Dendritic cell treated with granulocyte-macrophage colony-stimulating factor and Interleukin-4, amounts not matched to agents 40 ng/mL and 50 ng/mL, for 4 days (primary cell): ENCODE data around the gene PANK1.
"Not testable (repeated sequence)": the region's sequence is repeated elsewhere in the genome, so short reads cannot be mapped to it uniquely, and the experiment has no call there.

Source experiments
- H3K27ac Mint-ChIP-seq: one replicate; pipeline ENCODE4 v1.8.0; 2022; ENCODE audit warnings: mild to moderate bottlenecking, mixed read lengths
- H3K27me3 Mint-ChIP-seq: one replicate; pipeline ENCODE4 v1.8.0; 2022; ENCODE audit warnings: mild to moderate bottlenecking, mixed read lengths
- H3K36me3 Mint-ChIP-seq: one replicate; pipeline ENCODE4 v1.8.0; 2022; ENCODE audit warnings: low read depth, mixed read lengths
- H3K4me1 Mint-ChIP-seq: one replicate; pipeline ENCODE4 v1.8.0; 2022; ENCODE audit warnings: low read depth, mixed read lengths
- H3K4me3 Mint-ChIP-seq: one replicate; pipeline ENCODE4 v1.8.0; 2022; ENCODE audit warnings: mild to moderate bottlenecking, moderate library complexity, mixed read lengths
- H3K9me3 Mint-ChIP-seq: one replicate; pipeline ENCODE4 v1.8.0; 2022; ENCODE audit warnings: mixed read lengths
- intact Hi-C: fragments of 100-400 bp; cut with micrococcal nuclease; formaldehyde crosslinking; loops from one replicate; pipeline ENCODE4 v1.15.0; 2022

Gene PANK1

GRCh38 chr10:89563861-89564478 is 81.1 kb downstream of the PANK1 start:
- peaks cover 13% of the 10 kb centered on the region for H3K27me3 Mint-ChIP-seq
- H3K27ac Mint-ChIP-seq = no peak overlapping the region
- no peaks in the 10 kb centered on the region for H3K9me3 Mint-ChIP-seq
- no peaks in the 10 kb centered on the region for H3K4me1 Mint-ChIP-seq
- intact Hi-C loops = loop anchor here (1.0 to 2.0 kb wide), 3 partner anchors 97 to 347 kb away; no protein-coding TSS in a partner anchor
- no peak overlapping the region for H3K4me3 Mint-ChIP-seq
- H3K36me3 Mint-ChIP-seq = no peaks in the 10 kb centered on the region

GRCh38 chr10:89563311-89563710 is 81.7 kb downstream of the PANK1 start:
- H3K27ac Mint-ChIP-seq = no peak overlapping the region

GRCh38 chr10:89556600-89556999 is 88.4 kb downstream of the PANK1 start:
- no peaks in the 10 kb centered on the region for H3K4me1 Mint-ChIP-seq
- H3K27me3 Mint-ChIP-seq = peaks cover 6% of the 10 kb centered on the region
- intact Hi-C loops = no loop called here
- H3K4me3 Mint-ChIP-seq = no peak overlapping the region
- no peaks in the 10 kb centered on the region for H3K9me3 Mint-ChIP-seq
- H3K27ac Mint-ChIP-seq = no peak overlapping the region
- no peaks in the 10 kb centered on the region for H3K36me3 Mint-ChIP-seq

More at GRCh38 chr10:89563311-89563710, 81.7 kb downstream of the PANK1 start:
- H3K9me3 Mint-ChIP-seq = no peaks in the 10 kb centered on the region
- H3K36me3 Mint-ChIP-seq = no peaks in the 10 kb centered on the region
- peaks cover 13% of the 10 kb centered on the region for H3K27me3 Mint-ChIP-seq
- H3K4me3 Mint-ChIP-seq = no peak overlapping the region
- H3K4me1 Mint-ChIP-seq = no peaks in the 10 kb centered on the region
- intact Hi-C loops = loop anchor here (2.0 kb wide), 1 partner anchor 97 kb away; no protein-coding TSS in a partner anchor

- Mint-ChIP-seq H3K4me1 (no peaks in the 10 kb centered on the region), H3K27ac (no peak overlapping the region), H3K36me3 (no peaks in the 10 kb centered on the region), H3K4me3 (no peak overlapping the region), H3K27me3 (peaks cover 4% of the 10 kb centered on the region), H3K9me3 (no peaks in the 10 kb centered on the region)
- intact Hi-C loops = no loop called here
Observed at GRCh38 chr10:89555688-89556445, 89.2 kb downstream of the PANK1 start.

- H3K27ac Mint-ChIP-seq = no peak overlapping the region
- peaks cover 4% of the 10 kb centered on the region for H3K27me3 Mint-ChIP-seq
- no peaks in the 10 kb centered on the region for H3K4me1 Mint-ChIP-seq
- H3K4me3 Mint-ChIP-seq = no peak overlapping the region
- no peaks in the 10 kb centered on the region for H3K9me3 Mint-ChIP-seq
- no peaks in the 10 kb centered on the region for H3K36me3 Mint-ChIP-seq
- intact Hi-C loops = no loop called here
Observed at GRCh38 chr10:89554433-89554832, 90.6 kb downstream of the PANK1 start.

GRCh38 chr10:89553064-89553734 is 91.8 kb downstream of the PANK1 start:
- Mint-ChIP-seq H3K4me1 (peaks cover 9% of the 10 kb centered on the region), H3K27me3 (peaks cover 2% of the 10 kb centered on the region), H3K4me3 (no peak overlapping the region), H3K36me3 (no peaks in the 10 kb centered on the region), H3K27ac (no peak overlapping the region), H3K9me3 (no peaks in the 10 kb centered on the region)
- intact Hi-C loops = no loop called here

GRCh38 chr10:89552213-89552612 is 92.8 kb downstream of the PANK1 start:
- Mint-ChIP-seq H3K36me3 (no peaks in the 10 kb centered on the region), H3K27ac (no peak overlapping the region), H3K27me3 (peaks cover 1% of the 10 kb centered on the region), H3K9me3 (no peaks in the 10 kb centered on the region), H3K4me3 (no peak overlapping the region), H3K4me1 (peaks cover 9% of the 10 kb centered on the region)
- intact Hi-C loops = no loop called here

- Mint-ChIP-seq H3K9me3 (no peaks in the 10 kb centered on the region), H3K4me1 (peaks cover 9% of the 10 kb centered on the region), H3K27me3 (no peaks in the 10 kb centered on the region), H3K36me3 (no peaks in the 10 kb centered on the region), H3K4me3 (no peak overlapping the region), H3K27ac (no peak overlapping the region)
- intact Hi-C loops = no loop called here
Observed at GRCh38 chr10:89550509-89550908, 94.5 kb downstream of the PANK1 start.

- H3K4me3 Mint-ChIP-seq = no peak overlapping the region
- no peaks in the 10 kb centered on the region for H3K9me3 Mint-ChIP-seq
- H3K27ac Mint-ChIP-seq = no peak overlapping the region
- peaks cover 9% of the 10 kb centered on the region for H3K4me1 Mint-ChIP-seq
- no peaks in the 10 kb centered on the region for H3K36me3 Mint-ChIP-seq
- intact Hi-C loops = no loop called here
- no peaks in the 10 kb centered on the region for H3K27me3 Mint-ChIP-seq
Observed at GRCh38 chr10:89549510-89549909, 95.5 kb downstream of the PANK1 start.

- no peaks in the 10 kb centered on the region for H3K9me3 Mint-ChIP-seq
- intact Hi-C loops = no loop called here
- H3K27me3 Mint-ChIP-seq = no peaks in the 10 kb centered on the region
- no peaks in the 10 kb centered on the region for H3K36me3 Mint-ChIP-seq
- no peak overlapping the region for H3K27ac Mint-ChIP-seq
- peaks cover 9% of the 10 kb centered on the region for H3K4me1 Mint-ChIP-seq
- no peak overlapping the region for H3K4me3 Mint-ChIP-seq
Observed at GRCh38 chr10:89548673-89549072, 96.4 kb downstream of the PANK1 start.

- Mint-ChIP-seq H3K9me3 (no peaks in the 10 kb centered on the region), H3K36me3 (no peaks in the 10 kb centered on the region), H3K27ac (no peak overlapping the region), H3K4me3 (no peak overlapping the region), H3K27me3 (peaks cover 2% of the 10 kb centered on the region), H3K4me1 (peaks cover 9% of the 10 kb centered on the region)
- intact Hi-C loops = no loop called here
Observed at GRCh38 chr10:89547853-89548513, 97.1 kb downstream of the PANK1 start.

GRCh38 chr10:89546651-89547050 is 98.4 kb downstream of the PANK1 start:
- H3K9me3 Mint-ChIP-seq, H3K27me3 Mint-ChIP-seq, H3K4me1 Mint-ChIP-seq, H3K27ac Mint-ChIP-seq, H3K4me3 Mint-ChIP-seq, intact Hi-C loops, H3K36me3 Mint-ChIP-seq: not testable (repeated sequence)

GRCh38 chr10:89543841-89544240 is 101.2 kb downstream of the PANK1 start:
- H3K4me3 Mint-ChIP-seq = no peak overlapping the region
- H3K4me1 Mint-ChIP-seq = peaks cover 7% of the 10 kb centered on the region
- H3K36me3 Mint-ChIP-seq = no peaks in the 10 kb centered on the region
- no peaks in the 10 kb centered on the region for H3K9me3 Mint-ChIP-seq
- H3K27ac Mint-ChIP-seq = no peak overlapping the region
- intact Hi-C loops = no loop called here
- peaks cover 23% of the 10 kb centered on the region for H3K27me3 Mint-ChIP-seq

- Mint-ChIP-seq H3K36me3 (no peaks in the 10 kb centered on the region), H3K27me3 (peaks cover 47% of the 10 kb centered on the region), H3K9me3 (no peaks in the 10 kb centered on the region), H3K4me1 (no peaks in the 10 kb centered on the region), H3K27ac (no peak overlapping the region), H3K4me3 (no peak overlapping the region)
- intact Hi-C loops = no loop called here
Observed at GRCh38 chr10:89540420-89540949, 104.6 kb downstream of the PANK1 start.
